GM12878 (cell line): Measurements from ENCODE around the gene C2CD4D. TPM values are rescaled to one million over a fixed set of nuclear protein-coding genes. Genes with fewer than 3 reads are reported as not detected.

Source experiments
- ATAC-seq: fragments of 200-7000 bp; cut with Tn5 transposase; 3 replicates; pipeline ENCODE4 v1.9.1; 2020; ENCODE audit warnings: mild to moderate bottlenecking, moderate library complexity
- BruUV-seq: library from RNA; stranded (reverse); fragments of 400-500 nt; replicated peaks from 2 replicates; lab custom pipeline; 2021; lab: Mats Ljungman, UMichigan
- CTCF ChIA-PET: fragments of 300-600 bp; sonication (Branson Sonifier 250); formaldehyde crosslinking; extraction: SDS; loops from one replicate; lab custom pipeline; 2021; ENCODE audit warnings: inconsistent platforms; lab: Yijun Ruan, JAX
- POLR2A ChIA-PET: fragments of 350-600 bp; formaldehyde crosslinking; extraction: SDS; loops from one replicate; lab custom pipeline; 2021; ENCODE audit warnings: inconsistent platforms; lab: Charles Lee
- RAD21 ChIA-PET: fragments of 300-600 bp; sonication (Branson Sonifier 250); formaldehyde crosslinking; loops from one replicate; lab custom pipeline; 2023; ENCODE audit warnings: antibody characterized with exemption; ENCODE audit not compliant: unreplicated experiment; lab: Charles Lee
- SMC1A ChIA-PET: fragments of 300-600 bp; sonication (Branson Sonifier 250); formaldehyde crosslinking; loops from one replicate; lab custom pipeline; 2023; ENCODE audit not compliant: unreplicated experiment, uncharacterized antibody; lab: Charles Lee
- DNase-seq: peaks from one replicate; pipeline ENCODE4 v3.0.0-alpha.2; 2011; ENCODE audit warnings: low read depth, low spot score
- FAIRE-seq: peaks from 3 replicates; lab custom pipeline; 2011; peaks lifted over from hg19 to GRCh38; lab: Jason Lieb, UNC
- H2AFZ ChIP-seq: 2 replicates; pipeline ENCODE4 v1.6.0; 2011; ENCODE audit warnings: low read depth, low read length, control low read depth; ENCODE audit not compliant: control insufficient read depth
- H3K27ac ChIP-seq: 2 replicates; pipeline ENCODE4 v1.5.1; 2011; ENCODE audit warnings: control low read depth; ENCODE audit not compliant: control insufficient read depth, insufficient read depth
- H3K27me3 ChIP-seq, 2 experiments: replicated peaks in 1 of 2; 2 replicates each; pipeline versions ENCODE4 v1.6.0 to v1.6.1; 2011; ENCODE audit warnings: low read length in 1 of 2; ENCODE audit not compliant: control insufficient read depth in 2 of 2, insufficient read depth in 2 of 2
- H3K36me3 ChIP-seq, 2 experiments: 2 replicates each; pipeline ENCODE4 v1.5.1; 2011; ENCODE audit warnings: low read length in 1 of 2; ENCODE audit not compliant: control insufficient read depth in 2 of 2, insufficient read depth in 2 of 2
- H3K4me1 ChIP-seq: 2 replicates; pipeline ENCODE4 v1.6.1; 2011; ENCODE audit warnings: mild to moderate bottlenecking, low read length, moderate library complexity, mixed read lengths; ENCODE audit not compliant: control insufficient read depth, insufficient read depth
- H3K4me2 ChIP-seq: 2 replicates; pipeline ENCODE4 v1.6.0; 2011; ENCODE audit warnings: control low read depth; ENCODE audit not compliant: control insufficient read depth, insufficient read depth
- H3K4me3 ChIP-seq: fragments of 200-600 bp; sonication (generic); 2 replicates; pipeline ENCODE4 v1.5.1; 2016
- H3K79me2 ChIP-seq: 2 replicates; pipeline ENCODE4 v1.6.0; 2011; ENCODE audit warnings: low read length; ENCODE audit not compliant: control insufficient read depth, insufficient read depth
- H3K9ac ChIP-seq: 2 replicates; pipeline ENCODE4 v1.8.0; 2011; ENCODE audit warnings: low read length, control low read depth, mixed read lengths; ENCODE audit not compliant: control insufficient read depth, insufficient read depth
- H3K9me3 ChIP-seq: replicated peaks from 3 replicates; pipeline ENCODE4 v1.5.1; 2011; ENCODE audit warnings: mild to moderate bottlenecking, low read length; ENCODE audit not compliant: control insufficient read depth, insufficient read depth
- H4K20me1 ChIP-seq: 2 replicates; pipeline ENCODE4 v1.6.0; 2011; ENCODE audit not compliant: control insufficient read depth, insufficient read depth
- BCLAF1 ChIP-seq: fragments of 450-650 bp; IDR thresholded peaks from 2 replicates; pipeline ENCODE4 v1.6.1; 2017; ENCODE audit warnings: antibody characterized with exemption, mild to moderate bottlenecking, moderate library complexity
- CREB1 ChIP-seq: IDR thresholded peaks from 2 replicates; pipeline ENCODE4 v1.6.1; 2012; ENCODE audit warnings: low read depth, mild to moderate bottlenecking, inconsistent platforms
- CREM ChIP-seq: IDR thresholded peaks from 2 replicates; pipeline ENCODE4 v1.6.1; 2014; ENCODE audit warnings: antibody characterized with exemption, low read depth
- FOXM1 ChIP-seq: IDR thresholded peaks from 2 replicates; pipeline ENCODE4 v1.6.1; 2012; ENCODE audit warnings: low read depth, mild to moderate bottlenecking, inconsistent platforms, low read length, moderate library complexity
- KDM1A ChIP-seq: fragments of 200-600 bp; sonication (generic); IDR thresholded peaks from 2 replicates; pipeline ENCODE4 v1.6.1; 2016; ENCODE audit warnings: borderline replicate concordance
- NRF1 ChIP-seq: conservative IDR thresholded peaks from 2 replicates; pipeline ENCODE4 v1.6.1; 2011; ENCODE audit warnings: mild to moderate bottlenecking, low read depth, low read length, improper control_type of control experiment
- RUNX3 ChIP-seq: IDR thresholded peaks from 2 replicates; pipeline ENCODE4 v1.6.1; 2012; ENCODE audit warnings: low read length, inconsistent platforms
- YY1 ChIP-seq: IDR thresholded peaks from 2 replicates; pipeline ENCODE4 v1.6.1; 2011; ENCODE audit warnings: low read depth, mild to moderate bottlenecking, low read length
- ZBTB40 ChIP-seq: fragments of 450-650 bp; IDR thresholded peaks from 2 replicates; pipeline ENCODE4 v1.6.1; 2016; ENCODE audit warnings: mild to moderate bottlenecking, moderate library complexity, borderline replicate concordance
- WGBS: methylation state at CpG from one replicate; pipeline ENCODE4 v1.1.6; 2016; ENCODE audit warnings: low lambda C conversion rate; ENCODE audit not compliant: insufficient replicate concordance, insufficient coverage; ENCODE audit errors: missing lambda C conversion rate; 5-methylcytosine and 5-hydroxymethylcytosine counted together
- in situ Hi-C: fragments of 300-500 bp; cut with MboI; formaldehyde crosslinking; loops from 9 replicates; pipeline ENCODE4 v1.14.3; 2018; ENCODE audit warnings: mixed read lengths
- intact Hi-C: fragments of 100-400 bp; cut with micrococcal nuclease; formaldehyde crosslinking; loops from one replicate; pipeline ENCODE4 v1.14.2; 2022; ENCODE audit not compliant: unreplicated experiment
- polyA plus RNA-seq, 11 experiments: library from polyadenylated mRNA; depleted of rRNA in 4 of 11; unstranded in 6 of 11; stranded (reverse) in 5 of 11; fragments of >200 nt; fragmentation: Nextera tagmentation in 4 of 11; fragmentation: Illumina TruSeq in 1 of 11; extraction: Ambion mirVana in 4 of 11; extraction: Trizol in 1 of 11; gene quantifications; 1 replicate in 1 of 11; 2 replicates in 10 of 11; pipeline versions ENCODE4 v1.2.1 to v1.2.3, GENCODE V29; 2011 to 2016; ENCODE audit warnings: inconsistent platforms in 2 of 11, missing spikeins in 2 of 11, low read depth in 1 of 11
- total RNA-seq, 4 experiments: library from RNA; depleted of rRNA in 3 of 4; stranded (reverse); fragments of >200 nt in 3 of 4; fragmentation: Illumina TruSeq in 1 of 4; extraction: Trizol in 1 of 4; gene quantifications; 2 replicates each; pipeline versions ENCODE4 v1.2.1 to v1.2.3, GENCODE V29; 2013 to 2021

C2CD4D gene
- total and polyA plus RNA-seq, 10 of the 15 experiments (the other 5 are each of a cell fraction or from before 2014, with no cell fraction given): 0.03 to 0.67 (median 0.13) TPM; not detected in 4

- TF ChIP-seq KDM1A (no peak), NRF1 (no peak), YY1 (no peak), ZBTB40 (no peak), CREB1 (no peak)
- TF ChIP-seq, all 136 proteins: peak for 0
Observed at GRCh38 chr1:151835596-151835995, 4.0 kb downstream of the C2CD4D start (continued).

- Histone ChIP-seq H3K4me3 (no peak overlapping the region), H3K36me3 (no peaks in the 10 kb centered on the region), H2AFZ (no peak overlapping the region), H3K79me2 (no peaks in the 10 kb centered on the region), H3K9ac (no peak overlapping the region), H3K27ac (no peak overlapping the region), H3K27me3 (peaks cover 0 to 8% of the 10 kb centered on the region in 2 experiments), H3K9me3 (no peaks in the 10 kb centered on the region), H3K4me2 (no peak overlapping the region), H3K4me1 (peaks cover 7% of the 10 kb centered on the region; the same call in 1 of the 2 replicates), H4K20me1 (peaks cover 5% of the 10 kb centered on the region; the same call in 1 of the 2 replicates)
- TF ChIP-seq BCLAF1 (no peak), CREM (no peak), FOXM1 (no peak), RUNX3 (no peak)
- ATAC-seq: no peak
- SMC1A ChIA-PET: interaction anchor here (1.1 to 3.8 kb wide), 3 partner anchors 12 to 533 kb away, joined by 3 to 12 read pairs (median 3); no protein-coding TSS in a partner anchor
- DNase-seq: no peak
- BruUV-seq: no TSS peak
- RAD21 ChIA-PET: no interaction called here
- POLR2A ChIA-PET: no interaction called here
- 0% methylated on average over 3 of the region's 3 CpGs for WGBS
- no peak for FAIRE-seq
- CTCF ChIA-PET: interaction anchor here (0.7 to 2.8 kb wide), 3 partner anchors 48 to 100 kb away, joined by 3 to 15 read pairs (median 3); no protein-coding TSS in a partner anchor
- intact Hi-C loops: loop anchor here (10.0 kb wide), 1 partner anchor 119 kb away; the partner anchor contains the start of gene CELF3
- in situ Hi-C loops: loop anchor here (10.0 kb wide), 2 partner anchors 389 to 539 kb away; no protein-coding TSS in a partner anchor
Observed at GRCh38 chr1:151834239-151834638, 5.4 kb downstream of the C2CD4D start.
